H1 (cell line): ENCODE results near the gene DGKD. TPM values are rescaled to one million over a fixed set of nuclear protein-coding genes. Genes with fewer than 3 reads are reported as not detected.

Experiments
- CHD1 ChIP-seq: IDR thresholded peaks from 2 replicates; pipeline ENCODE4 v1.6.1; 2012; ENCODE audit warnings: low read depth, low read length, improper control_type of control experiment
- CHD7 ChIP-seq: fragments of 300-600 bp; sonication (generic); IDR thresholded peaks from 2 replicates; pipeline ENCODE4 v1.7.1; 2012; ENCODE audit warnings: low read length, moderate library complexity, mild to moderate bottlenecking, inconsistent platforms; ENCODE audit not compliant: insufficient replicate concordance
- JUN ChIP-seq: IDR thresholded peaks from 2 replicates; pipeline ENCODE4 v1.6.1; 2011; ENCODE audit warnings: low read depth, mild to moderate bottlenecking, improper control_type of control experiment, low read length
- KDM1A ChIP-seq: fragments of 200-600, 300-600 bp; sonication (generic); IDR thresholded peaks from 2 replicates; pipeline ENCODE4 v1.7.1; 2016; ENCODE audit warnings: mild to moderate bottlenecking, low read length, borderline replicate concordance
- polyA plus RNA-seq, 7 experiments: library from polyadenylated mRNA; depleted of rRNA in 3 of 7; stranded (reverse) in 5 of 7; unstranded in 2 of 7; fragments of >200 nt in 5 of 7; fragments of 200-250 nt in 2 of 7; gene quantifications; 1 replicate in 5 of 7; 2 replicates in 1 of 7; 4 replicates in 1 of 7; pipeline versions ENCODE4 v1.2.1 to v1.2.3, GENCODE V29; 2011 to 2013; ENCODE audit warnings: missing spikeins in 2 of 7, mixed read lengths in 2 of 7
- total RNA-seq: library from RNA; stranded (reverse); fragmentation: NEBNext Ultra II Directional; extraction: Animal tissue kit (Norgen Biotek cat#: 25700); gene quantifications from 2 replicates; pipeline ENCODE4 v1.2.1, GENCODE V29; 2021

The DGKD gene
- total and polyA plus RNA-seq, 2 of the 8 experiments (the other 6 are each of a cell fraction or from before 2014, with no cell fraction given) = 7.7 to 30.9 TPM

GRCh38 chr2:233332125-233332524 is 22.2 kb upstream of the DGKD start (continued):
- TF ChIP-seq CHD7 = no peak
- TF ChIP-seq KDM1A = no peak
- TF ChIP-seq JUN = no peak
- TF ChIP-seq CHD1 = no peak
